ENCODE measurements around the gene SNAP47.

Gene SNAP47

DNA sequence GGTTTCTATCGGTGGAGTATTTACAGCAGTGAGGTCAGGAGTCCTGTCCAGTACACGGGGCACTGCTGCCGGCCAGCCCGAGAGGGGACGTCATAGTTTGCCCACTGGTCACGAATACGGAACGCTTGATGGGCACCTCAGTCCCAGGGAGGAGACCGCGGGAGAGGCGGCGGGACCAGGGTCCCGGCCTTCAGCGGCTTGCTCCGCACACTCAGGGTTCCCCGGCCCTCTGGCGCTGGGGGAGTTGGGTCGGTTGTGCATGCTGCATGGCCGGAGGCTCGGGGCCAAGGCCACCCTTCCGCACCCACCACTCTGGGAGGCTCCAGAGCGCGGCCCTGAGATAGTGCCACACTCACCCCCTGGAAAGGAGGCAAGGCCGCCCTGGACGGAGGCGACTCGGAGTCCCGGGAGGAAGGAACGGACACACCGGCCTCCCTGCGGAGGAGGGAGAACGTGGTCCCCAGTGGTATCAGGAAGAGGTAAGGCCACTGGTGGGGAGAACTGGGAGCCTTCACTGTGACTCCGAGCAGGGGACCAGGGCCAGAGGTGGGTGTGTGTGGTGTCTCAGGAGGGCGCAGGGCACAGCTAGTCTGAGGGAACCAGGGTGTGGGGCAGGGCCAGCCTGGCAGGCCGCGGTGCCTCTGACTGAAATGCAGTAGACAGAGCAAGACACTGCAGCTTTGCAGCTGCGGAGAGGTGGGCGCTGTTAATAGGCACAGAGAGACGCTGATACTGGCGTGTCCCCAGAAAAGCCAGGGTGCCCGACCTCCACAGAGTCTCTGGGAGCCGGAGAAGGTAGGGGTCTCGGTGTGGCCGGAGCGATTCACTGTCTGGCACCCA is 51.7 kb downstream of the SNAP47 start:
- no peak for DNase-seq

DNA sequence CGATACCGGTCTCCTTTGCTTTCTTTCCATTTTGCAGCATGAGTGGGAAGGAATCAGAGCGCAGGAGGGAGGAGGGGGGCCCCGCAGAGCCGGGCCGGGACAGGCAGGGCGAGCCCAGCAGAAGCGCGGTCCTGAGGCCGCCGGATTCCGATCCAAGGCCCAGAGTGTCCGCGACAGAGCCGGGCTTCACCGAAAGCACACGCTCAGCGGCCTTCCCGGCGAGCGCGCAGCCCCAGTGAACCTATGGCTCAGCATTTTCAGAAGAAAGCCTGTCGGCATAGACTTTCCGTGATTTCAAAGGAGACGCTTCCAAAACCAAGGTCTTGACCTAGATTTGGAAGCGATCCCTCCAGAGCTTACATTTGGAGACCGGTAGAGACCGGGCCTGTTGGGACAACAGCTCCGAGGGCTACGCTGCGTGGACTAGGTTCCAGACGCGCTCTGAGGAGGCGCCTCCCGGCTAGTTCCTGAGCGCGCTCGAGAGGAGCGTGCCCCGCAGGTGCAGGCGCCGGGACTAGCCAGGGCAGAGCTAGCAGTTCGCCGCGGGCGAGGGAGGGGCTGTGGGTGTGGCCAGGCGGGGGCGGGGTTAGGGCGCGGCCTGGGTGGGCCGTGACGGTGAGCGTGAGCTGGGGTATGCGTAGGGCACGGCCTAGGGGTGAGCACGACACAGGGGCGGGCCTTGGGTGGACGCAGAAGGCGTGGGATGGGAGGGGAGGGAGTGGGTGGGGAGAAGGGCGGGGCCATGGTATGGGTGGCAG is 52.5 kb downstream of the SNAP47 start:
- peak; percentile 97 for DNase-seq

DNA sequence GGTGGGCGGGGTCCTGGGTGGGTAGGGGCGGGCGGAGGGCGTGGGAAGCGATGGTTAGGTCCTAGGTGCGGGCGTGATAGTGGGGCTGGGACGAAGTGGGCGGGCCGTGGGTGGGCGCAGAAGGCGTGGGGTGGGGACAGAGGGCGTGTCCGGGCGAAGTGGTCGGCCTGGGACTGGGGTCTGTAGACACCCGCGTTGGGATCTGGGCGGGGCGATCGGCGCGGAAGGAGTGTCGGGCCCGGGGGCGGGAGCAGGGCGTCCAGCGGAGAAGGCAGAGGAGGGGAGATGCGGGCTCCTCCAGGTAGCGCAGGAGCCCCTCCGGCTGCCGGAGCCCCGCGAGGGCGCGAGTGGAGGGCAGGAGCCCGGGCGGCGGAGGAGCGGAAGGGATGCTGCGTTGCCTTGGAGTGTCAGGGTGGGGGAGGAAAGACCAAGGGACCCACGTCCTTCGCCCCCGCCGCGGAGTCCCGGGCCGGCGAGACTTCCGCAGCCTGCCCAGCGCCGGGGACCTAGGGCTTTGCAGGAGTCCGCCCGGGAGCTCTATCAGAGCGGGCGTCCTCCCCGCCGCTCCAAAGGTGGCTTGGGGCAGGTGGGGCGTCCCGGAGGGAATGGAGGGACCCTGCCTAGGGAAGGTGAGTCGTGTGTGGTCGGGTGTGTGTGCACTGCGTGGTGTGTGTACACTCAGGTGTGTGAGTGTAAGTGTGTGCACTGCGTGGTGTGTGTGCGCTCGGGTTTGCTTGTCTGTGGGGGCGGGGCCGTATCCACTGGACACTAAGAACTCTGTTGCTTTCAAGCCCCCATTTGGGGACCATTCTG is 53.2 kb downstream of the SNAP47 start:
- DNase-seq: no peak

DNA sequence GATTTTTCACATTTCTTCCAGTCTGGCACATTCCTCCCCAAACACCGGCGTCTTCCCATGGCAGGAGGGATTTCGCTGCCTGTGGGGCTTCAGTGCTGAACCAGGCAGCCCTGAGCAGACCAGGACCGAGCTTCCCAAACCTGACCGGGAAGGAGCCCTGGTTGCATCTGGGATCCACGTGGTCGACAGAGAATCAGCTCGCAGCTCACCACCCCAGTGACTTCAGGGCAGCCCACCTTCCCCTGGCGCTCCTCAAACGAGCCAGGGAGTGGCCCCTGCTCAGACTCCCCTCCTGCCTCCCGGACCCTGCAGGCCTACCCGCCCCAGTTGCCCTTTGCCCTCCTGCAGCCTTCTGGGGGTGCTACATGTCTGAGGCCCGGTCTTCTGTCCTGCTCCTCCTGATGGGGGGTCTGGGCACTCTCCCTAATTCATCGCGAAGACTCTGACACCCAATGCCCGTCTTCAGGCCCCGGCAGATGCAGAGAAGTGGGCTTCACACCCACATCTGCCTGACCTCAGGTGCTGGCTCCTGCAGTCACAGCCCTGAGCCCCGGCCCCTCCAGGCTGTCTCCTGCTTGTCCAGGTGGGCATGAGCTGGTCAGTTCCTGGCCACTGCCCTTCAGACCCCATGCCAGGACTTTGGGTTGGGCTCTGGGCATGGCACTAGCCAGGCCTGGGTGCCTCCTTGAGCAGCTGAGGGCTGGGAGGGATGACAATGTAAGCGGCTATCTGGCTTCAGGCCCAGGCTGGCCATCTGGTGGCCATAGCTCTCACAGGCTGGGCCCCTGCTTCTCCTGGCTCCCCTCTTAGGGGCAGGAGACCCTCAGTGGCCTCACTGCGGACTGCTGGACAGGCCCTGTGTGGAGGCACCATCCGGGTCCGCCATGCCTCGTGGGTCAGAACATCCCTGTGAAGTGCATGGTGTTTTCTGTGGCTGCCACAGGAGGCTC is 54.1 kb downstream of the SNAP47 start:
- DNase-seq: no peak

GRCh38 chr1:227790034-227790400 is 54.8 kb downstream of the SNAP47 start:
- no peak for DNase-seq

- no peak for DNase-seq
Observed at GRCh38 chr1:227790868-227791267, 55.6 kb downstream of the SNAP47 start.

GRCh38 chr1:227791425-227792143 is 56.3 kb downstream of the SNAP47 start:
- no peak for DNase-seq

- no peak for DNase-seq
Observed at GRCh38 chr1:227792216-227793078, 57.2 kb downstream of the SNAP47 start.

- DNase-seq: no peak
Observed at GRCh38 chr1:227793079-227793947, 58.1 kb downstream of the SNAP47 start.

DNA sequence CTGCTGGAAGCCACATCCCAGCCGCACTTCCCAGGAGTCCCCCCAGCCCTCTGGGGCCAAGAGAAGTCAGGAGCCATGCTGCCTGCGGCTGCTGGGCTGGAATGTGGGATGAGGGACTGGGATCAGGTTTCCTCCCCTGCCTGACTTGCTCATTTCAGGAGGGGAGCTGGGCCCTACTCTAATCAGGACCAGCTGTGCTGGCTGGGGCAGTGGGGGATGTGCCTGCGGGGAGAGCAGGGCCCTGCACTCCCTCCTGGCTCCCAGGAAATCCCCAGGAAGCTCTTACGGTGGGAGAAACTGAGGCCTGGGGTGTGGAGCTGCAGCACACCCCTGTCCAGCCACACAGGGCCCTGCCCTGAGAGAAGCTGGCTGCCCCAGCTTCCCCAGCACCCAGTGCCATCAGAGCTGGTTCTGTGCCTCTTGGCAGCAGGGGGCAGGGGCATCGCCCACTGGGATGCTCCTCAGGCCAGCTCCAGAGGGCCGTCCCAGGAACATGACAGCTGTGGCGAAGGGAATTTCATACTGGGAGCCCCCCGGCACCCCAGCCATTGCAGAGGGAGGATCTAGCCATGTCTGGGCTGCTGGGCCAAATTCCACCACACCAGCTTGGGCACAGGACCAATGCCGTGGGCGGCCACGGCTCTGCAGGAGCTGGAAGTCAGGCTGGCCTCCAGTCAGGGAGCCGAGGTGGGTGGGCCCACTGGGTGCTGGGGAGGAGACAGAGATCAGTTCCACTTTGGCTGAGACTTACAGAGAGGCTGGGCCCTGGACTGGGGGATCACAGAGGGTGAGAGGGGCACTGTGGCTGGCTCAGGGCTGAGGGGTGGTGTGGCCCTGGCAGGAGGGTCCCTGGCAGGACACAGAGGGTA is 58.9 kb downstream of the SNAP47 start:
- DNase-seq: no peak

DNA sequence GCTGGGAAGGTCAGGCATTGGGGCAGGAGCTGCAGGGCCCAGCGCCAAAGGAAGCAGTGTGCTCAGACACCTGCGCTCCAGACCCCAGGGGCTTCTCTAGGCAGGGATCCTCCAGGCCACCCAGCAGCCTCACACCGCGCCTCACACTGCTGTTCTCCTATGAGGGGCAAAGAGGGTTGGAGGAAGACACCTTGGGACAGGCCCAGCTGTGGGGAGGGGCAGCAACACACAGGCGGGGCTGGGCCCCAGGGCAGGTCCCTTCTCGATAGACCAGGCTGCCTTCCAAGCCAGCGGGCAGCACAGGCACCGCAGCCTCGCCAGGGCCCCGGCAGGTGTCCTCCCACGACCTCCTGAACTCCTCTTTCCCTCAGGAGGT is 59.6 kb downstream of the SNAP47 start:
- no peak for DNase-seq

DNA sequence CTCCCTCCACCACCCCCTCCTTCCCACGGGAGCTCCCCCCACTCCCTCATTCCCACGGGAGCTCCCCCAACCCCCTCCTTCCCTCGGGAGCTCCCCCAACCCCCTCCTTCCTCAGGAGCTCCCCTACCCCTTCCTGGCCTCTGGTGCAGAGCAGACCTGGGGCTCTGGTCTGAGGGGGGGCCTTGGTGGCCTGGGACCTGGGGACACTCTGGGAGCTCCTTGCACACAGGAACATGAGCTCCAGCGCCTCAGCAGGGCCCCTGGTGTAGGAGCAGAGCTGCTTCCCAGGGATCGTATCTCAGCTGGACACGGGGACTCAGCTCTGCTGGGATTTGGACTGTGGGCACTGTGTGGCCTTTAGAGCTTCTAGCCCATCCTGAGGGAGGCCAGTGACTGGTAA is 60.5 kb downstream of the SNAP47 start:
- no peak for DNase-seq

DNA sequence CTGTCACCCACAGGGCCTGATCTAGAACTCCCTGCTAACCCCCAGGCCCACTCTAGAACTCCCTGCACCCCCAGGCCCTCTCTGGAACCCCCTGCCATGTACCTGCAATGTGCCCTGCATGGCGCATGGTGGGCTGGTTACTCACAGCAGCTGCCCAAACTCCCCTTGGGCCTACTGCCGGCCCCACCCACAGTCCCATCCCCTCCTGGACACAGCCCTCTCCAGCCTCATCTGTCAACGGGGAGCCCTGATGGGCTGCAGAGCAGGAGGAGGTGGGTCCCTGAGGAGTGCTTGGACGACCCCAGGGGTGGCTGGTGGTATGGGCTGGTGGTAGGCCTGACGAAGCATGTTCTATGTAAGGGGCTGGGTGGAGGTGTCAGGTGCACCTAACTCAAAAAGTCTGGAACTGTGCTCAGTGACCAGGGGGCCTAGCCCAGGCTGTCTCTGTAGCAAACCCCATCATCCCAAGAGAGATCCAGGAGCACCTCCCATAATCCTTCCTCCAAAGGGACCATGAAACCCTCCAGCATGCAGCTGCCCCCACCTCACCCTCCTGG is 61.2 kb downstream of the SNAP47 start:
- no peak for DNase-seq

GRCh38 chr1:227797144-227797543 is 61.9 kb downstream of the SNAP47 start:
- no peak for DNase-seq

GRCh38 chr1:227797625-227798024 is 62.4 kb downstream of the SNAP47 start:
- no peak for DNase-seq

- no peak for DNase-seq
Observed at GRCh38 chr1:227798078-227798802, 63.0 kb downstream of the SNAP47 start.

DNA sequence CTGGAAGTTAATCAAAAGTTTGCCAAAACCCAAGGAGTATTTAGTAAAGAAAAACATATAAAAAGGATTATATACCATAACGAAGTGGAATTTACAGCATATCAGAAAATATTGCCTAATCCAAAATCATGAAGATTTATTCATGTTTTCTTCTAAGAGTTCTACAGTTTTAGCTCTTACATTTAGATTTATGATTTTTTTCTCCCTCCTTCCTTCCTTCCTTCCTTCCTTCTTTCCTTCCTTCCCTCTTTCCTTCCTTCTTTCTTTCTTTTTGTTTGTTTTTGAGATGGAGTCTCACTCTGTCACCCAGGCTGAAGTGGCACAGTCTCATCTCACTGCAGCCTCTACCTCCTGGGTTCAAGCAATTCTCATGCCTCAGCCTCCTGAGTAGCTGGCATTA is 64.5 kb downstream of the SNAP47 start:
- DNase-seq: no peak

DNA sequence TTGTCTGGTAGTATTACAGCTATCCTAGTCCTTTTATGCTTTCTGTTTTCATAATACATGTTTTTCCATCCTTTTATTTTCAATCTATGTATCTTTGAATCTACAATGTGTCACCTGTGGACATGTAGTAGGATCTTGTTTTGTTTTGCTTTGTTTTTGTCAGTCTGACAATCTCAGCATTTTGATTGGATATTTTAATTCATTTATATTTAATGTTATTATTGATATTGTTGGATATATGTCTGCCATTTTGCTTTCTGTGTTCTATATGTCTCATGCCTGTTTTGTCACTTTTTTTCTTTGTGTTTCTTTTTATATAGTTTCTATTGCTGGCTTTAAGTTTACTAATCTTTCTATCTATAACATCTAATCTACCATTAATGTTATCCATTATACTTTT is 68.7 kb downstream of the SNAP47 start:
- no peak for DNase-seq

Data from CD4-positive, alpha-beta T cell treated with Interleukin-4 for 4 hours (primary cell).